Measurements from ENCODE around the gene F11R. TPM values are rescaled to one million over a fixed set of nuclear protein-coding genes. Genes with fewer than 3 reads are reported as not detected.

Gene F11R
- total and polyA plus RNA-seq, 2 of the 13 experiments (the other 11 are each of a cell fraction or from before 2014, with no cell fraction given) = 95.8 to 105 TPM

GRCh38 chr1:161013488-161014230 lies 7.3 kb downstream of the F11R start (continued):
- TF ChIP-seq ZXDC (CRISPR knock-in tag; IDR thresholded peaks at IDR 0.05) = no peak
- TF ChIP-seq BRD4 (CRISPR knock-in tag; IDR thresholded peaks at IDR 0.05) = peak; percentile 67; the same call in 1 of the 2 replicates
- TF ChIP-seq NPAS2 (CRISPR knock-in tag; IDR thresholded peaks at IDR 0.05; ENCODE audit: borderline replicate concordance) = no peak
- peak; percentile 90 for TF ChIP-seq ZNF605 (CRISPR knock-in tag; IDR thresholded peaks at IDR 0.05)
- TF ChIP-seq HNF4A (CRISPR knock-in tag; IDR thresholded peaks at IDR 0.05) = peak; percentile 99
- peak; percentile 55; the same call in 1 of the 2 replicates for TF ChIP-seq ZNF276 (CRISPR knock-in tag; IDR thresholded peaks at IDR 0.05; ENCODE audit: low read depth)
- peak; percentile 88 for TF ChIP-seq HDAC2 (CRISPR knock-in tag; IDR thresholded peaks at IDR 0.05)
- TF ChIP-seq PCBP1 (IDR thresholded peaks at IDR 0.05; ENCODE audit: borderline replicate concordance, low read depth, low read length) = no peak
- TF ChIP-seq, protein P1, sequence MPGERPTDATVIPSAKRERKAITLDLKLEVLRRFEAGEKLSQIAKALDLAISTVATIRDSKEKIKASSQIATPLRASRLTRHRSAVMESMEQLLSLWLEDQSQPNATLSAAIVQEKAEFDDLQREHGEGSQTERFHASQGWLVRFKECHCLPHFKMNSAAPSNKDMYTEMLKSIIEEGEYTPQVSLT (CRISPR knock-in tag; IDR thresholded peaks at IDR 0.05; ENCODE audit: borderline replicate concordance, low read depth) = no peak
- no peak for TF ChIP-seq GPN1 (CRISPR knock-in tag; IDR thresholded peaks at IDR 0.05; ENCODE audit: borderline replicate concordance)
- no peak for TF ChIP-seq ZC3H13 (CRISPR knock-in tag; IDR thresholded peaks at IDR 0.05)
- TF ChIP-seq, protein P2, sequence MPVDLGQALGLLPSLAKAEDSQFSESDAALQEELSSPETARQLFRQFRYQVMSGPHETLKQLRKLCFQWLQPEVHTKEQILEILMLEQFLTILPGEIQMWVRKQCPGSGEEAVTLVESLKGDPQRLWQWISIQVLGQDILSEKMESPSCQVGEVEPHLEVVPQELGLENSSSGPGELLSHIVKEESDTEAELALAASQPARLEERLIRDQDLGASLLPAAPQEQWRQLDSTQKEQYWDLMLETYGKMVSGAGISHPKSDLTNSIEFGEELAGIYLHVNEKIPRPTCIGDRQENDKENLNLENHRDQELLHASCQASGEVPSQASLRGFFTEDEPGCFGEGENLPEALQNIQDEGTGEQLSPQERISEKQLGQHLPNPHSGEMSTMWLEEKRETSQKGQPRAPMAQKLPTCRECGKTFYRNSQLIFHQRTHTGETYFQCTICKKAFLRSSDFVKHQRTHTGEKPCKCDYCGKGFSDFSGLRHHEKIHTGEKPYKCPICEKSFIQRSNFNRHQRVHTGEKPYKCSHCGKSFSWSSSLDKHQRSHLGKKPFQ (CRISPR knock-in tag; IDR thresholded peaks at IDR 0.05; ENCODE audit: insufficient replicate concordance) = peak; percentile 99
- no peak; the same call in 1 of the 2 replicates for TF ChIP-seq JDP2 (CRISPR knock-in tag; IDR thresholded peaks at IDR 0.05; ENCODE audit: borderline replicate concordance)
- peak; percentile 69; the same call in 1 of the 2 replicates for TF ChIP-seq ZFX (CRISPR knock-in tag; IDR thresholded peaks at IDR 0.05; ENCODE audit: low read depth)
- TF ChIP-seq, protein P3, sequence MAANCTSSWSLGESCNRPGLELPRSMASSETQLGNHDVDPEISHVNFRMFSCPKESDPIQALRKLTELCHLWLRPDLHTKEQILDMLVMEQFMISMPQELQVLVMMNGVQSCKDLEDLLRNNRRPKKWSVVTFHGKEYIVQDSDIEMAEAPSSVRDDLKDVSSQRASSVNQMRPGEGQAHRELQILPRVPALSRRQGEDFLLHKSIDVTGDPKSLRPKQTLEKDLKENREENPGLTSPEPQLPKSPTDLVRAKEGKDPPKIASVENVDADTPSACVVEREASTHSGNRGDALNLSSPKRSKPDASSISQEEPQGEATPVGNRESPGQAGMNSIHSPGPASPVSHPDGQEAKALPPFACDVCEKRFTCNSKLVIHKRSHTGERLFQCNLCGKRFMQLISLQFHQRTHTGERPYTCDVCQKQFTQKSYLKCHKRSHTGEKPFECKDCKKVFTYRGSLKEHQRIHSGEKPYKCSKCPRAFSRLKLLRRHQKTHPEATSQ (CRISPR knock-in tag; IDR thresholded peaks at IDR 0.05; ENCODE audit: borderline replicate concordance) = peak; percentile 3; the same call in 1 of the 2 replicates
- TF ChIP-seq NFYC (CRISPR knock-in tag; IDR thresholded peaks at IDR 0.05) = peak; percentile 56; the same call in 1 of the 2 replicates

All from HepG2 (cell line).